Measurements from ENCODE around the gene RBM14.
"Not testable (repeated sequence)": the region's sequence is repeated elsewhere in the genome, so short reads cannot be mapped to it uniquely, and the experiment has no call there.

The RBM14 gene

DNA sequence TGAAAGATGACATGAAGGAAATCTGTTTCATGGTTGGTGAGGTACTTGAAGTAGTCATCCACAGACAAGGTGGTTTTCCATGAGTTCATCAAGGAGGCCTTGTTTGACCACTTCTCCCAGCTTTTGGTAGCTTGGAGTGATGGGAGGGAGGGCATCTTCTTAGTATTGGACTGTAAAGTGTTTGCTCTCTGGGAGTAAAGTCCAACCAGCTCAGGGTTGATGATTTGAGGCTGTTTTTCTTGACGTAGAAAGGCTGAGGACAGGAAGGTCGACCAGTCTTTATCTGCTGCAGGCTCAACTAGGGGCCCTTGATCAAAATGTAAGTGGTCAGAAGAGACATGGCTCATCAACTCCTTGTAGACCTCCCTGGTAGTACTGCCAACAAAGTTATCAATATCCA is 25.3 kb upstream of the RBM14 start:
- no peaks in the 10 kb centered on the region for H3K36me3 Mint-ChIP-seq
- H3K27me3 Mint-ChIP-seq = no peaks in the 10 kb centered on the region
- no peaks in the 10 kb centered on the region for H3K9me3 Mint-ChIP-seq
- ATAC-seq = no peak
- H3K4me1 Mint-ChIP-seq = peaks cover 40% of the 10 kb centered on the region
- no peak overlapping the region for H3K4me3 Mint-ChIP-seq
- peak overlapping the region; percentile 97 for H3K27ac Mint-ChIP-seq

DNA sequence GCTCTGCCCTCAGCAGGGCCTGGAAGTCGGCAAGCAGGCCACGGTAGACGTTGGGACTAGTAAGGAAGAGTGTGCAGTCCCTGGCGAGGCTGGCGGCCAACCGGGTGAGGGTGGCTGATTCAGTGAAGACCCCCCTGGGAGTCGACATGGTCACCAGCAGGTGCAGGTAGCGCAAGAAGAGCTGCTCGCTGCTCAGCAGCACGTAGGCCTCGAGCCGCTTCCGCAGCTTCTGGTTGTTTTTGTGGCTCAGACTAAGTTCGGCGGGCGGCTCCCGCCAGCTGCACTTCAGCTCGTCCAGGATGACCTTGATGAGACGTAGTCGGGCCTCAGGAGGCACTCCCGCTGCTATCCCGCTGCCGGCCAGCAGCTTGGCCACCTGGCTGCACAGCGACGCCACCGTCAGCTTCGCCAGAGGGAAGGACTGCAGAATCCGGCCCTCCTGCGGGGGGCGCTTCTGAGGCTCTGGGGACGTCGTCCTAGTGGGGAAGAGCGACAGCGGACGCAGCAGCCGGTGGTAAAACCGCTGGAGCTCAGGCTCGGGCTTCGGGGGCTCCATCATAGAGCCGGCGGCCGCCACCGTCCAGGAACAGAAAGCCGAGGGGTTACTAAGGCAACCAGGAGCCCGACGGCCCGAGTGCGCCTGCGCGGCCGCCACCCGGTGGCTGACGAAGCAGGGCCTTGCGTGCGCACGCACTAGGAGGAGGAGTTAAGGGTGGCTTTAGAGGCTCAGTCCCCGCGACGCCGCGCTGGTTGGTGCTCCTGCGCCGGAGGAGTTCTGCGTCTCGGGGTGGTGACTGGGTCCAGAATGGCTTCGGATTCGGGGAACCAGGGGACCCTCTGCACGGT is 23.8 kb upstream of the RBM14 start, which contains the start of the genes CCDC87 and CCS:
Gene CCDC87 (minus strand): TSS at position 607 of the 846 bp plus-strand sequence. CDS start 48 bp downstream, at position 559.
Gene CCS (plus strand): TSS at position 729 of the 846 bp plus-strand sequence. CDS start 77 bp downstream, at position 806.
- H3K36me3 Mint-ChIP-seq = no peaks in the 10 kb centered on the region
- peaks cover 40% of the 10 kb centered on the region for H3K4me1 Mint-ChIP-seq
- peak within 1 kb of the TSS; percentile 100 for H3K4me3 Mint-ChIP-seq
- H3K27ac Mint-ChIP-seq = peak within 1 kb of the TSS; percentile 97
- peak; percentile 98 for ATAC-seq
- H3K9me3 Mint-ChIP-seq = no peaks in the 10 kb centered on the region
- no peaks in the 10 kb centered on the region for H3K27me3 Mint-ChIP-seq

DNA sequence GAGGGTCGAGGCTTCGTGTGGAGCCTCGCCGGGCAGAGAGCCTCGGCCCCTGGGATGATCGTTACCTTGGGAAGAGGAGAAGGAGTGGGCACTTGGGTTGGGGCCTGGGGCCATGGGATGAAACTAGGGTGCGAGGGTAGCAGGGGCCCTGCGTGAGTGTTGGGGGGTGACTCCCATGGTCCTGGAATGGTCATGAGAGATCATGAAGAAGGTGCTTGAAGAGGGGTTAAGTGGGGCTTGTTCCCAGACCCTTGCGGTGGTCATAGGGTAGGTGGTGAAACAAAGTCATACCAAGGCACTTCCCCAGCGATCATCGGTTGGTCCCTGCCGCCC is 23.2 kb upstream of the RBM14 start:
- peak; percentile 1 for ATAC-seq
- no peaks in the 10 kb centered on the region for H3K27me3 Mint-ChIP-seq
- no peaks in the 10 kb centered on the region for H3K36me3 Mint-ChIP-seq
- peaks cover 40% of the 10 kb centered on the region for H3K4me1 Mint-ChIP-seq
- peak overlapping the region; percentile 100 for H3K4me3 Mint-ChIP-seq
- peak overlapping the region; percentile 97 for H3K27ac Mint-ChIP-seq
- H3K9me3 Mint-ChIP-seq = no peaks in the 10 kb centered on the region

DNA sequence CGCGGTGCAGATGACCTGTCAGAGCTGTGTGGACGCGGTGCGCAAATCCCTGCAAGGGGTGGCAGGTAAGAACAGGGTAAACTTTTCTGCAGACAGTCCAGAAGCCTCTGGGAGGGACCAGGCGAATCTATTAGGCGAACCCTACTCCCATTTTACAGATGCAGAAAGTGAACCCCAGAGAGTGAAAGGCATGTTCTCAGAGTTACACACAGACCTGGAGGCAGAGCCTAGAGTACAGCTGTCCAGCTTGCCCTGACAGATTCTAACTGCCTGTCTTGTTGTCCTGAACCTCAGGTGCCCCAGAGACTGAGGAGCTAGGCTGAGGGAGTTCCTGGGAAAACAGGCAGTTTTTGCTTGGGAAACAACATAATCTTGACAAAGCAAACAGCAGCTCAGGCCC is 22.8 kb upstream of the RBM14 start:
- Mint-ChIP-seq H3K36me3 (no peaks in the 10 kb centered on the region), H3K9me3 (no peaks in the 10 kb centered on the region), H3K4me1 (peaks cover 40% of the 10 kb centered on the region), H3K27me3 (no peaks in the 10 kb centered on the region), H3K27ac (peak overlapping the region; percentile 97), H3K4me3 (peak overlapping the region; percentile 100)
- no peak for ATAC-seq

DNA sequence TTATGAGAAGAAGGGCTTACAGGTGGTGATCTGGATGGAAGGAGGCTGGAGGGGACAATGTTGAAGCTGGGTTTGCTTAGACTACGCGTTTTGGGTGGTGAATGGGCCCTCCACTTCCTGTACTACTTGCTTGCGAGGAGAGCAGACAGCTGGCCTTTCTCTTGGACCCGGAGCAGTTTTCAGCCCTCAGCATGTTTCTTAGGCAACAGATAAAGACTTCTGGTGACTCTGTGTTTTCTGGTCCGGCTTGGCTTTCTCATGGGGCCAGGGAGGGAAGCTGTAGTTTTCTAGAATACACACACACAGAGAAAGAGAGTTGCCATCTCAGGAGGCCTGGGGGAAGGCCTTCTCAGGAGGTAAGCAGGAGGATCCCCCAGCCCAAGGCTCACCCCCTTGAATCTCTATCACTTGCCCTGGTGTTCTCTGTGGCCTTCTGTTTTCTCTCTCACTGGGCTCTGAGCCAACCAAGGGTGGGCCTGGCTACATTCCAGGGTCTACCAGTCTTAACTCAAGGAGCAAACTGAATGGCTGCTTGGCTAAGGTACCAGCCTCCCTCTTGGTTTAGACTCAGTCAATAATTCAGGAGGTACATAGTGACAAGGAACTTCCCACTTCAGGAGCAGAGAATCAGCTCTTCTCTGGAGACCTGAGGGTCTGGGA is 21.1 kb upstream of the RBM14 start:
- H3K36me3 Mint-ChIP-seq = peaks cover 2% of the 10 kb centered on the region
- no peak for ATAC-seq
- peak overlapping the region; percentile 59 for H3K4me3 Mint-ChIP-seq
- no peaks in the 10 kb centered on the region for H3K27me3 Mint-ChIP-seq
- peaks cover 44% of the 10 kb centered on the region for H3K4me1 Mint-ChIP-seq
- no peaks in the 10 kb centered on the region for H3K9me3 Mint-ChIP-seq
- peak overlapping the region; percentile 71 for H3K27ac Mint-ChIP-seq

DNA sequence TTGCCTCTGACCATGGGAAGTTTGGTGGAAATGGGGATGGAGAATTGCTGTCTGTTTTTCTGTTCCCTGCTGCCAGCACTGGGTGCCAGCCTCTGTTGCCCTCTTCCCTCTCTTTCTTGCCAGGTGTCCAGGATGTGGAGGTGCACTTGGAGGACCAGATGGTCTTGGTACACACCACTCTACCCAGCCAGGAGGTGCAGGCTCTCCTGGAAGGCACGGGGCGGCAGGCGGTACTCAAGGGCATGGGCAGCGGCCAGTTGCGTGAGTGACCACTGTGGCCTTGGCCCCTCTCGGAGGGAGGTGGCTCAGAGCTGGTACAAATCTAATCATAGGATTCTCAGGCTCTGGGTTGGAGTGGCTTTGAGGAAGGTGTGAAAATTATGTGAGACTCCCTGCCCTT is 17.4 kb upstream of the RBM14 start:
- Mint-ChIP-seq H3K27me3 (no peaks in the 10 kb centered on the region), H3K27ac (no peak overlapping the region), H3K4me3 (no peak overlapping the region), H3K4me1 (peaks cover 32% of the 10 kb centered on the region), H3K9me3 (no peaks in the 10 kb centered on the region), H3K36me3 (peaks cover 17% of the 10 kb centered on the region)
- ATAC-seq = no peak

DNA sequence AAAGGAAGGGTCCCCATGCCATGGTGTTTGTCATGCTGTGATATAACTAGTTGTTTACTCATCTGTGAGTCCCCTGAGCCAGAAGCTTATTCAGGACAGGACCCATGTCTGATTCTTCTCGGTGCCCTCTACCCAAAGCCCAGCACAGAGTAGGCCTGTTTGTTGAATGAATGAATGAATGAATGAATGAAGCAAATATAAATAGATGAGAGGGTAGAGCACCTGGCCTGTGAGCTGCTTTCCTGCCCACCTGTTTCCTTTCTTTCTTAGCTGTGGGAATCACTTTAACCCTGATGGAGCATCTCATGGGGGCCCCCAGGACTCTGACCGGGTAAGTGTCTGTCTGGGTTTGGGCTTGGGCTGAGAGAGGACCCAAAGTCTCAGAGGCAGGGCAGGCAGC is 16.2 kb upstream of the RBM14 start:
- no peak for ATAC-seq
- H3K4me1 Mint-ChIP-seq = peaks cover 23% of the 10 kb centered on the region
- H3K4me3 Mint-ChIP-seq = no peak overlapping the region
- peak overlapping the region; percentile 71 for H3K27ac Mint-ChIP-seq
- peaks cover 28% of the 10 kb centered on the region for H3K36me3 Mint-ChIP-seq
- no peaks in the 10 kb centered on the region for H3K9me3 Mint-ChIP-seq
- H3K27me3 Mint-ChIP-seq = no peaks in the 10 kb centered on the region

DNA sequence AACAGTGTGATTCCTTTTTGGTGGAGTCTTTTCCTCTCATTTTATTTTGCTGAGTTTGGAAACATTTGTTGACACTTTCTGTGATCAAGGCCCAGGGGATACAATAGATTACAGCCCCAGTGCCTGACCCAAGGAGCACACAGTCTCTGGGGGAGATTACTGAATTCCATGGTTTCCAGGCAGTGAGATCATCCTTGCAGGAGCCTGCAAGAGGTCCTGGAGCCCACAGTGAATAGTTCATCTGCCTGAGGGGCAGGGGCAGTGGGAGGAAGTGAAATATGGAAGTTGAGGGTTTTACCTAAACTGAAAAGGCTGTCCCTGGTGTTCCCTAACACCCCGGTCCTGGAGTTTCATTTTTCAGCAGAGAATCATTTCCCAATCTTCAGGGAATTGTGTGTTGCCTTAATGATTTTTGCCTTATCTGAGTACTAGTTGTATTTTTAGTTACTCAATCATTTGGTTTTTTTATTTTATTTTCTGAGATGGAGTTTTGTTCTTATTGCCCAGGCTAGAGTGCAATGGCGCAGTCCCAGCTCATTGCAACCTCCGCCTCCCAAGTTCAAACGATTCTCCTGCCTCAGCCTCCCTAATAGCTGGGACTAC is 15.7 kb upstream of the RBM14 start:
- H3K4me1 Mint-ChIP-seq = peaks cover 18% of the 10 kb centered on the region
- no peak for ATAC-seq
- H3K9me3 Mint-ChIP-seq = no peaks in the 10 kb centered on the region
- no peak overlapping the region for H3K4me3 Mint-ChIP-seq
- H3K27me3 Mint-ChIP-seq = no peaks in the 10 kb centered on the region
- peaks cover 33% of the 10 kb centered on the region for H3K36me3 Mint-ChIP-seq
- peak overlapping the region; percentile 71 for H3K27ac Mint-ChIP-seq

DNA sequence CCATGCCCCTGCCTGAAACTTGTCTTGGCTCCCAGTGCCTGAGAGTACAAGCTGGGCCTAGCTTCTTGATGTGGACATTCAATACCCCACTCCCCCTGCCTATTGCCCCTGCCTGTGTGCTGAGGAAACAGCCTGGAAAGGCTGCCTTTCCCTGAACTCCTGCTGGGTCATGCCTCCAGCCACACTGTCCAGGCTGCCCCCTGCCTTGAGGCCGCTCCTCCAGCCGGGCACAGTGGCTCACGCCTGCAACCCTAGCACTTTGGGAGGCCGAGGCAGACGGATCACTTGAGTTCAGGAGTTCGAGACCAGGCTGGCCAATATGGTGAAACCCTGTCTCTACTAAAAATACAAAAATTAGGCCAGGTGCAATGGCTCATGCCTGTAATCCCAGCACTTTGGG is 13.4 kb upstream of the RBM14 start:
- ATAC-seq = no peak
- H3K4me1 Mint-ChIP-seq = peaks cover 25% of the 10 kb centered on the region
- H3K4me3 Mint-ChIP-seq = no peak overlapping the region
- no peak overlapping the region for H3K27ac Mint-ChIP-seq
- H3K27me3 Mint-ChIP-seq = no peaks in the 10 kb centered on the region
- no peaks in the 10 kb centered on the region for H3K9me3 Mint-ChIP-seq
- H3K36me3 Mint-ChIP-seq = peaks cover 40% of the 10 kb centered on the region

DNA sequence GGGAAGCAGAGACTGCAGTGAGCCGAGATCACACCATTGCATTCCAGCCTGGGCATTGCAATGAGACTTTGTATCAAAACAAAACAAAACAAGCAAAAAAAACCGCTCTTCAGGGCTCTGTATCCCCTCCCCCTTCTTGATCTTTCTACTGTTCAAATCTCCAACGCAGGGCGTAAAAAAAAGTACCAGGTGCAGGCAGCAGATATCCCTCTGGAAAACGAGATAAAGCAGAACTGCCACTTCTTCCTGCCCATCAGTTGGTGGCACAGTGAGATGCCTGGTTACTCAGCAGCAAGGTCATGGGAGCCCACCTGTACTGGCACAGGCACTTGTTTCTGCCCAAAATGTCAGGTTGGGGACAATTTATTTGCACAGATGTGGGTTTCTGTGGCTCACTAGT is 12.3 kb upstream of the RBM14 start:
- Mint-ChIP-seq H3K9me3 (no peaks in the 10 kb centered on the region), H3K27ac (peak overlapping the region; percentile 95), H3K27me3 (no peaks in the 10 kb centered on the region), H3K4me1 (peaks cover 31% of the 10 kb centered on the region), H3K4me3 (no peak overlapping the region), H3K36me3 (peaks cover 40% of the 10 kb centered on the region)
- ATAC-seq = no peak

DNA sequence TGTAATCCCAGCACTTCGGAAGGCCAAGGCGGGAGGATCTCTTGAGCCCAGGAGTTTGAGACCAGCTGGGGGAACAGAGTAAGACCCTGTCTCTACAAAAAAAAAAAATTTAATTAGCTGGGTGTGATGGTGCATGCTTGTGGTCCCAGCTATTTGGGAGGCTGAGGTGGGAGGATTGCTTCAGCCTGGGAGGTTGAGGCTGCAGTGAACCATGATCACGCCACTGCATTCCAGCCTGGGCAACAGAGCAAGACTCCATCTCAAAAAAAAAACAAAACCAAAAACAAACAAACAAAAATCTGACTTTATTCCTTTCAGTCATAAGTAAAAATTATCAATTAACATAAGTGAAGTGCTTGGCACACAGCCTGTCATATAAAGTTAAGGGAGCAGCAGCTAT is 9.8 kb upstream of the RBM14 start:
- not testable (repeated sequence) for H3K4me3 Mint-ChIP-seq, H3K27me3 Mint-ChIP-seq, H3K9me3 Mint-ChIP-seq, ATAC-seq
- H3K36me3 Mint-ChIP-seq = peaks cover 29% of the 10 kb centered on the region
- H3K27ac Mint-ChIP-seq = peak overlapping the region; percentile 95
- H3K4me1 Mint-ChIP-seq = peaks cover 39% of the 10 kb centered on the region

DNA sequence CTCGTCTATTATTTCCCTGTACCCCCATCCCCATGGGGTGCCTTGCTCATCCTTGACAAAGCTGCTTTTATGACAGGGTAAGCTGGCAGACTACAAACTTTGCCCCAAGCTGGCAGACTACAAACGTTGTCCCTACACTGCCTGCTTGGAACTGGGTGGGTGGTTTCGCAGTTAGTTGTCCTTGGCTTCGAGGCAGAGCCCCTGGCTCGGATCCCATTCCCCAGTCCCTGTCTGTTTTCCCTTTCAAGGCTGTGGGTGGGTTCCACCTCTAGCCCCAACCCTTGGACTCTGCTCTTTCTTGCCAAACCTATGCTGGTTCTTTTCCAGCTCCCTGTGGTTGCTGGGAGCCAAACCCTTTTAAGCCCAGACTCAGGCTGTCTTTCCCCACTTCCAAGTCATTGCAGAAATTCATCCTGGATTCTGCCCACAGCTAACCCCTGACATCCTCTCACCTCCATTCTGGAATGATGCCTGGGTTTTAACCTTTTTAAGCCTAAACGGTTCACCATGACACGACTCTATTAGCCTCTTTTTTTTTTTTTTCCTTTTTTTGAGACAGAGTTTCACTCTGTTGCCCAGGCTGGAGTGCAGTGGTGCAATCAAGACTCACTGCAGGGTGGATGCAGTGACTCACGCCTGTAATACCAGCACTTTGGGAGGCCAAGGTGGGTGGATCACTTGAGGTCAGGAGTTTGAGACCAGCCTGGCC is 9.2 kb upstream of the RBM14 start:
- Mint-ChIP-seq H3K4me3 (no peak overlapping the region), H3K27me3 (no peaks in the 10 kb centered on the region), H3K4me1 (peaks cover 46% of the 10 kb centered on the region), H3K27ac (peak overlapping the region; percentile 95), H3K36me3 (peaks cover 26% of the 10 kb centered on the region), H3K9me3 (no peaks in the 10 kb centered on the region)
- no peak for ATAC-seq

DNA sequence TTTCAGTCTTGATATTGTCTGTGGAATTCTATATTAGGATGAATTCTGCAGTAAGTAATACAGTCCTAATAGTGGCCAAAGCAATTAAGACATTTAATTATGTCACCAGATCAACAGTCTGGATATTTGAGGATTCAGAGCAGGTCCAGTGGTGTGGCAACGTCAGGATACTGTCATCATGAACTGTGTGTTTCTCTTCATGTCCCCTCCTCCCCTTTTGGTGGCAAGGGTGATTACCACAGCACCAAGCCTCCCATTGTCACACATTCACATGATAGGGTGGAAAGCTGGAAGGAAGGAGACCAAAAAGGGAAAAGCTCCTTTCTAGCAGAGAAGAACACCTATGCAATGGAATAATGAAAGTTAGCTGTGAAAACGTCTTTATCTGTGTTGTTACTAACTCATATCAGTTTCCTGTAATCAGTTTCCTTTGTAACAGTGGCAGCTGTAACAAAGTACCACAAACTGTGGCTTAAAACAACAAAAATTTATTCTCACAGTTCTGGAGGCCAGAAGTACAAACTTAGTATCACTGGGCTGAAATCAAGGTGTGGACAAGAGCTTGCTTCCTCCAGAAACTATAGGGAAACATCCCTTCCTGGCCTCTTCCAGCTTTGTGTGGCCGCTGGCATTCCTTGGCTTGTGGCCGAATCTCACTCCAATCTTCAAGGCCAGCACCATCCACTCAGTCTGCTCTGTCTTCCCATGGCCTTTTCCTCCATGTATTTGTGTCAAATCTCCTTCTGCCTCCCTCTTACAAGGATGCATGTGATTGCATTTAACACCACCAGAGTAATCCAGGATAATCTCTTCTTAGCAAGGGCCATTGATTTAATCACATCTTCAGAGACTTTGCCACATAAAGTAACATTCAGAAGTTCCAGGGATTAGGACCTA is 6.5 kb upstream of the RBM14 start:
- Mint-ChIP-seq H3K27ac (peak overlapping the region; percentile 94), H3K4me3 (no peak overlapping the region), H3K36me3 (peaks cover 15% of the 10 kb centered on the region), H3K9me3 (no peaks in the 10 kb centered on the region), H3K27me3 (no peaks in the 10 kb centered on the region), H3K4me1 (peaks cover 48% of the 10 kb centered on the region)
- ATAC-seq = no peak

DNA sequence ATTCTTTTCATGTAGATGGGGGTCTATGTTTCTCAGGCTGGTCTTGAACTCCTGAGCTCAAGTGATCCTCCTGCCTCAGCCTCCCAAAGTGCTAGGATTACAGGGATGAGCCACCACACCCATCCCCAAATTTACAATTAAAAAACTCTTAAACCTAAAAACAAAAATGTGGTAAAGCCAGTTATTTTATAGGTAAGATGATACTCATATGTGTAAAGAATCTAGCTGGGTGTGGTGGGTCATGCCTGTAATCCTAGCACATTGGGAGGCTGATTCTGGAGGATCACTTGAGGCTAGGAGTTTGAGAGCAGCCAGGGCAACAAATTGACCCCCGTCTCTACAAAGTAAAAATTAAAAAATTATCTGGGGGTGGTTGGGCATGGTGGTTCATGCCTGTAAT is 4.0 kb upstream of the RBM14 start:
- Mint-ChIP-seq H3K9me3 (no peaks in the 10 kb centered on the region), H3K27ac (peak overlapping the region; percentile 94), H3K36me3 (peaks cover 12% of the 10 kb centered on the region), H3K4me1 (peaks cover 50% of the 10 kb centered on the region), H3K4me3 (no peak overlapping the region), H3K27me3 (no peaks in the 10 kb centered on the region)
- no peak for ATAC-seq
